NCI-H2227 (cell line): ENCODE results near the gene TBC1D22A.
"Not testable (repeated sequence)": the region's sequence is repeated elsewhere in the genome, so short reads cannot be mapped to it uniquely, and the experiment has no call there.

Experiments
- DNase-seq: peaks from one replicate; lab custom pipeline; 2025; ENCODE audit not compliant: unreplicated experiment; lab: John Stamatoyannopoulos, UW

Gene TBC1D22A

GRCh38 chr22:46810856-46811786 lies 48.7 kb downstream of the TBC1D22A start:
- no peak for DNase-seq

GRCh38 chr22:46812034-46812605 lies 49.7 kb downstream of the TBC1D22A start:
- no peak for DNase-seq

- no peak for DNase-seq
These were observed 50.3 kb downstream of the TBC1D22A start for GRCh38 chr22:46812788-46813187.

GRCh38 chr22:46813816-46814597 lies 51.6 kb downstream of the TBC1D22A start:
- no peak for DNase-seq

- DNase-seq, result no peak
These were observed 52.7 kb downstream of the TBC1D22A start for GRCh38 chr22:46815132-46815531.

GRCh38 chr22:46815559-46815895 lies 53.1 kb downstream of the TBC1D22A start:
- DNase-seq, result no peak

- DNase-seq, result no peak
These were observed 53.7 kb downstream of the TBC1D22A start for GRCh38 chr22:46815896-46816731.

GRCh38 chr22:46817390-46817789 lies 54.9 kb downstream of the TBC1D22A start:
- DNase-seq, result not testable (repeated sequence)

GRCh38 chr22:46823248-46823647 lies 60.8 kb downstream of the TBC1D22A start:
- DNase-seq, result no peak

- DNase-seq, result no peak
These were observed 61.2 kb downstream of the TBC1D22A start for GRCh38 chr22:46823654-46824053.

GRCh38 chr22:46824344-46824909 lies 62.0 kb downstream of the TBC1D22A start:
- no peak for DNase-seq

GRCh38 chr22:46824980-46825544 lies 62.6 kb downstream of the TBC1D22A start:
- DNase-seq, result no peak

GRCh38 chr22:46826438-46827135 lies 64.1 kb downstream of the TBC1D22A start:
- no peak for DNase-seq

GRCh38 chr22:46827136-46827780 lies 64.8 kb downstream of the TBC1D22A start:
- DNase-seq, result no peak

GRCh38 chr22:46827781-46828180 lies 65.3 kb downstream of the TBC1D22A start:
- DNase-seq, result no peak

GRCh38 chr22:46828323-46828900 lies 66.0 kb downstream of the TBC1D22A start:
- DNase-seq, result no peak

GRCh38 chr22:46829117-46829891 lies 66.9 kb downstream of the TBC1D22A start:
- DNase-seq, result no peak
